Right lobe of liver (tissue), 6 donors: Measurements from ENCODE around the gene DNAH8. TPM values are rescaled to one million over a fixed set of nuclear protein-coding genes. Genes with fewer than 3 reads are reported as not detected.

ENCODE experiments used
- ATAC-seq, 4 donors: fragments of 200-7000 bp; cut with Tn5 transposase; one replicate each; pipeline ENCODE4 v1.9.1; 2020; ENCODE audit warnings: mild to moderate bottlenecking in 4 of 4, moderate library complexity in 4 of 4
- DNase-seq, 3 donors: peaks; one replicate each; pipeline ENCODE4 v3.0.0-alpha.2; 2020
- H3K27ac ChIP-seq, 3 donors: fragments of 200-600 bp; one replicate each; pipeline ENCODE4 v1.8.0; 2022
- H3K27me3 ChIP-seq, 2 donors: fragments of 200-600 bp; one replicate each; pipeline ENCODE4 v1.8.0; 2022
- H3K36me3 ChIP-seq, 4 donors: fragments of 200-600 bp; sonication (generic) in 1 of 4; one replicate each; pipeline versions ENCODE4 v1.5.1 to v1.8.0; 2017 to 2022; ENCODE audit warnings: control low read depth in 1 of 4
- H3K4me1 ChIP-seq, 4 donors: fragments of 200-600 bp; sonication (generic) in 1 of 4; one replicate each; pipeline versions ENCODE4 v1.5.1 to v1.8.0; 2017 to 2022; ENCODE audit warnings: control low read depth in 1 of 4
- H3K4me3 ChIP-seq, 3 donors: fragments of 200-600 bp; one replicate each; pipeline ENCODE4 v1.8.0; 2022
- H3K9me3 ChIP-seq, 4 donors: fragments of 200-600 bp; sonication (generic) in 1 of 4; one replicate each; pipeline versions ENCODE4 v1.5.1 to v1.8.0; 2017 to 2022; ENCODE audit warnings: control low read depth in 1 of 4
- CTCF ChIP-seq, 4 donors: fragments of 200-600 bp in 3 of 4; fragments of 450-650 bp in 1 of 4; IDR thresholded peaks; one replicate each; pipeline versions ENCODE4 v1.5.1 to v1.8.0; 2016 to 2022; ENCODE audit warnings: antibody characterized with exemption in 4 of 4, mild to moderate bottlenecking in 2 of 4
- POLR2A ChIP-seq: fragments of 450-650 bp; IDR thresholded peaks from one replicate; pipeline ENCODE4 v1.6.1; 2017; ENCODE audit warnings: antibody characterized with exemption, mild to moderate bottlenecking
- WGBS: methylation state at CpG from one replicate; pipeline ENCODE4 v1.1.6; 2018; ENCODE audit warnings: low coverage, low lambda C conversion rate; ENCODE audit not compliant: insufficient coverage; ENCODE audit errors: missing lambda C conversion rate; 5-methylcytosine and 5-hydroxymethylcytosine counted together
- intact Hi-C, 2 donors: fragments of 100-400 bp; cut with DNase I; formaldehyde crosslinking; loops; one replicate each; pipeline versions ENCODE4 v1.11.2 to v1.14.1; 2022
- total RNA-seq, 6 experiments: library from RNA; depleted of rRNA in 2 of 6; stranded (reverse); fragments of >200 nt in 2 of 6; fragmentation: NEBNext Ultra II Directional in 3 of 6; extraction: Animal tissue kit (Norgen Biotek cat#: 25700) in 3 of 6; gene quantifications; one replicate each; pipeline versions ENCODE4 v1.1.0 to v1.2.4, GENCODE V29; 2016 to 2023
- donor health status: DM: no; HTN: yes; CAD: no.
- donor health status: DM: no; HTN: no; CAD: no.
- donor health status: DM: no; HTN: no; CAD: no.
- donor health status: DM: no; HTN: yes; CAD: no.
- donor health status: DM: no; HTN: yes; CAD: no.

DNAH8 gene
- total RNA-seq, 6 experiments from 2014 or later: 0.02 TPM; not detected in 5

GRCh38 chr6:38802497-38802896 is 87.4 kb downstream of the DNAH8 start:
- TF ChIP-seq CTCF (IDR thresholded peaks at IDR 0.05): no peak
- TF ChIP-seq POLR2A: no peak
- Histone ChIP-seq H3K36me3 (no peaks in the 10 kb centered on the region), H3K27ac (no peak overlapping the region), H3K27me3 (no peaks in the 10 kb centered on the region), H3K4me3 (no peak overlapping the region), H3K9me3 (no peaks in the 10 kb centered on the region), H3K4me1 (no peaks in the 10 kb centered on the region)
- intact Hi-C loops: no loop called here
- DNase-seq (no peak), ATAC-seq (no peak)

- DNase-seq: no peak
- intact Hi-C loops: no loop called here
These were observed 88.0 kb downstream of the DNAH8 start for GRCh38 chr6:38803129-38803528.

GRCh38 chr6:38804358-38804757 is 89.2 kb downstream of the DNAH8 start:
- intact Hi-C loops: no loop called here
- Histone ChIP-seq H3K4me3 (no peak overlapping the region), H3K36me3 (no peaks in the 10 kb centered on the region), H3K27me3 (no peaks in the 10 kb centered on the region), H3K27ac (no peak overlapping the region), H3K9me3 (no peaks in the 10 kb centered on the region), H3K4me1 (no peaks in the 10 kb centered on the region)
- no peak for DNase-seq
- WGBS: 69% methylated on average over 4 of the region's 4 CpGs
- no peak for ATAC-seq
- TF ChIP-seq POLR2A (no peak), CTCF (IDR thresholded peaks at IDR 0.05) (no peak)

More at GRCh38 chr6:38803129-38803528, 88.0 kb downstream of the DNAH8 start:
- ATAC-seq: no peak
- Histone ChIP-seq H3K9me3 (no peaks in the 10 kb centered on the region), H3K4me3 (no peak overlapping the region), H3K27ac (no peak overlapping the region), H3K36me3 (no peaks in the 10 kb centered on the region), H3K27me3 (no peaks in the 10 kb centered on the region), H3K4me1 (no peaks in the 10 kb centered on the region)
- no peak for TF ChIP-seq CTCF (IDR thresholded peaks at IDR 0.05)
- no peak for TF ChIP-seq POLR2A
- 59% methylated on average over 3 of the region's 3 CpGs for WGBS

- Histone ChIP-seq H3K27ac (no peak overlapping the region), H3K4me1 (no peaks in the 10 kb centered on the region), H3K36me3 (no peaks in the 10 kb centered on the region), H3K9me3 (no peaks in the 10 kb centered on the region), H3K27me3 (no peaks in the 10 kb centered on the region), H3K4me3 (no peak overlapping the region)
- ATAC-seq (no peak), DNase-seq (no peak)
- WGBS: 70% methylated on average over 4 of the region's 4 CpGs
- TF ChIP-seq CTCF (IDR thresholded peaks at IDR 0.05) (no peak), POLR2A (no peak)
- intact Hi-C loops: no loop called here
These were observed 90.1 kb downstream of the DNAH8 start for GRCh38 chr6:38805127-38805655.

GRCh38 chr6:38805692-38806091 is 90.6 kb downstream of the DNAH8 start:
- DNase-seq (no peak), ATAC-seq (no peak)
- TF ChIP-seq CTCF (IDR thresholded peaks at IDR 0.05): no peak
- TF ChIP-seq POLR2A: no peak
- Histone ChIP-seq H3K27me3 (no peaks in the 10 kb centered on the region), H3K4me3 (no peak overlapping the region), H3K36me3 (no peaks in the 10 kb centered on the region), H3K9me3 (no peaks in the 10 kb centered on the region), H3K4me1 (no peaks in the 10 kb centered on the region), H3K27ac (no peak overlapping the region)
- whole genome bisulfite sequencing: 49% methylated on average over 2 of the region's 2 CpGs
- intact Hi-C loops: no loop called here
